Nephron progenitor cell (in vitro differentiated cells): ENCODE data around the gene LGR6.

Experiments used
- DNase-seq: peaks from one replicate; pipeline ENCODE4 v3.0.0; 2021
- H3K27ac Mint-ChIP-seq: 2 replicates; pipeline ENCODE4 v1.8.0; 2021; ENCODE audit warnings: mild to moderate bottlenecking, moderate library complexity, mixed read lengths
- H3K27me3 Mint-ChIP-seq: 2 replicates; pipeline ENCODE4 v1.8.0; 2021; ENCODE audit warnings: mild to moderate bottlenecking, low read depth, mixed read lengths; ENCODE audit not compliant: poor library complexity
- H3K36me3 Mint-ChIP-seq: 2 replicates; pipeline ENCODE4 v1.8.0; 2021; ENCODE audit warnings: low read depth, mixed read lengths
- H3K4me1 Mint-ChIP-seq: 2 replicates; pipeline ENCODE4 v1.8.0; 2021; ENCODE audit warnings: mixed read lengths
- H3K4me3 Mint-ChIP-seq: 2 replicates; pipeline ENCODE4 v1.8.0; 2021; ENCODE audit warnings: mild to moderate bottlenecking, moderate library complexity, mixed read lengths
- H3K9me3 Mint-ChIP-seq: 2 replicates; pipeline ENCODE4 v1.8.0; 2021; ENCODE audit warnings: mild to moderate bottlenecking, moderate library complexity, mixed read lengths
- CTCF ChIP-seq: fragments of 200-600 bp; sonication (generic); IDR thresholded peaks from 2 replicates; pipeline ENCODE4 v1.5.0; 2021; ENCODE audit warnings: antibody characterized with exemption

Gene LGR6

GRCh38 chr1:202227997-202228401 is 34.4 kb downstream of the LGR6 start:
- Mint-ChIP-seq H3K36me3 (no peaks in the 10 kb centered on the region), H3K4me1 (peaks cover 52% of the 10 kb centered on the region), H3K9me3 (no peaks in the 10 kb centered on the region), H3K4me3 (no peak overlapping the region), H3K27me3 (peaks cover 13% of the 10 kb centered on the region), H3K27ac (no peak overlapping the region)
- no peak for TF ChIP-seq CTCF
- DNase-seq, result no peak

- Mint-ChIP-seq H3K36me3 (no peaks in the 10 kb centered on the region), H3K27ac (no peak overlapping the region), H3K4me3 (no peak overlapping the region), H3K27me3 (peaks cover 17% of the 10 kb centered on the region), H3K4me1 (peaks cover 53% of the 10 kb centered on the region), H3K9me3 (no peaks in the 10 kb centered on the region)
- DNase-seq, result no peak
- TF ChIP-seq CTCF, result no peak
Observed at GRCh38 chr1:202228484-202229122, 35.0 kb downstream of the LGR6 start.

GRCh38 chr1:202229376-202229775 is 35.8 kb downstream of the LGR6 start:
- Mint-ChIP-seq H3K4me3 (no peak overlapping the region), H3K9me3 (no peaks in the 10 kb centered on the region), H3K4me1 (peaks cover 47% of the 10 kb centered on the region), H3K27me3 (peaks cover 17% of the 10 kb centered on the region), H3K27ac (no peak overlapping the region), H3K36me3 (no peaks in the 10 kb centered on the region)
- no peak for DNase-seq
- TF ChIP-seq CTCF, result no peak

- H3K36me3 Mint-ChIP-seq, result no peaks in the 10 kb centered on the region
- no peak overlapping the region for H3K4me3 Mint-ChIP-seq
- no peaks in the 10 kb centered on the region for H3K9me3 Mint-ChIP-seq
- DNase-seq, result no peak
- peaks cover 49% of the 10 kb centered on the region for H3K4me1 Mint-ChIP-seq
- peaks cover 23% of the 10 kb centered on the region for H3K27me3 Mint-ChIP-seq
- no peak for TF ChIP-seq CTCF
- H3K27ac Mint-ChIP-seq, result no peak overlapping the region
Observed at GRCh38 chr1:202230061-202230938, 36.7 kb downstream of the LGR6 start.

- Mint-ChIP-seq H3K27ac (no peak overlapping the region), H3K9me3 (no peaks in the 10 kb centered on the region), H3K4me3 (no peak overlapping the region), H3K36me3 (no peaks in the 10 kb centered on the region), H3K27me3 (peaks cover 24% of the 10 kb centered on the region), H3K4me1 (peaks cover 53% of the 10 kb centered on the region)
- DNase-seq, result no peak
- TF ChIP-seq CTCF, result no peak
Observed at GRCh38 chr1:202230939-202231645, 37.5 kb downstream of the LGR6 start.
